Thyroid gland (tissue), 4 donors: ENCODE results near the gene MASP1. TPM values are rescaled to one million over a fixed set of nuclear protein-coding genes. Genes with fewer than 3 reads are reported as not detected.

Source experiments
- DNase-seq, 2 donors: peaks; one replicate each; pipeline ENCODE4 v3.0.0-alpha.2; 2019
- H3K27ac ChIP-seq, 3 donors: fragments of 200-600 bp; sonication (generic); 1 replicate in 2 of 3; 2 replicates in 1 of 3; pipeline ENCODE4 v1.5.1; 2016 to 2019; ENCODE audit warnings: mild to moderate bottlenecking in 1 of 3, moderate library complexity in 1 of 3
- H3K27me3 ChIP-seq: fragments of 200-600 bp; sonication (generic); one replicate; pipeline ENCODE4 v1.5.1; 2019
- H3K36me3 ChIP-seq, 2 donors: fragments of 200-600 bp; sonication (generic); one replicate each; pipeline ENCODE4 v1.5.1; 2016 to 2019
- H3K4me1 ChIP-seq, 2 donors: fragments of 200-600 bp; sonication (generic); one replicate each; pipeline ENCODE4 v1.5.1; 2017 to 2019
- H3K4me3 ChIP-seq, 3 donors: fragments of 200-600 bp; sonication (generic); replicated peaks in 1 of 3; 1 replicate in 2 of 3; 2 replicates in 1 of 3; pipeline ENCODE4 v1.5.1; 2016; ENCODE audit warnings: mild to moderate bottlenecking in 1 of 3
- H3K9me3 ChIP-seq: fragments of 200-600 bp; sonication (generic); one replicate; pipeline ENCODE4 v1.5.1; 2017
- CTCF ChIP-seq, 6 experiments: fragments of 200-600 bp in 3 of 6; fragments of 450-650 bp in 3 of 6; sonication (generic) in 3 of 6; IDR thresholded peaks; one replicate each; pipeline ENCODE4 v1.5.1; 2016 to 2019; ENCODE audit warnings: antibody characterized with exemption in 6 of 6, mild to moderate bottlenecking in 2 of 6, inconsistent platforms in 1 of 6, moderate library complexity in 1 of 6
- POLR2A ChIP-seq, 2 donors: fragments of 450-650 bp; IDR thresholded peaks; one replicate each; pipeline ENCODE4 v1.6.1; 2017; ENCODE audit warnings: antibody characterized with exemption in 2 of 2, mild to moderate bottlenecking in 2 of 2, moderate library complexity in 1 of 2
- WGBS, 2 donors: methylation state at CpG; one replicate each; pipeline ENCODE4 v1.1.5; 2017; 5-methylcytosine and 5-hydroxymethylcytosine counted together
- intact Hi-C: fragments of 100-400 bp; cut with DNase I; formaldehyde crosslinking; loops from one replicate; pipeline ENCODE4 v1.15.1; 2023
- total RNA-seq, 4 donors: library from RNA; depleted of rRNA; stranded (reverse); fragments of >200 nt; gene quantifications; one replicate each; pipeline ENCODE4 v1.2.3, GENCODE V29; 2016

The MASP1 gene
- total RNA-seq, 4 donors from 2014 or later: 5.5 to 11.6 (median 7.2) TPM

DNA sequence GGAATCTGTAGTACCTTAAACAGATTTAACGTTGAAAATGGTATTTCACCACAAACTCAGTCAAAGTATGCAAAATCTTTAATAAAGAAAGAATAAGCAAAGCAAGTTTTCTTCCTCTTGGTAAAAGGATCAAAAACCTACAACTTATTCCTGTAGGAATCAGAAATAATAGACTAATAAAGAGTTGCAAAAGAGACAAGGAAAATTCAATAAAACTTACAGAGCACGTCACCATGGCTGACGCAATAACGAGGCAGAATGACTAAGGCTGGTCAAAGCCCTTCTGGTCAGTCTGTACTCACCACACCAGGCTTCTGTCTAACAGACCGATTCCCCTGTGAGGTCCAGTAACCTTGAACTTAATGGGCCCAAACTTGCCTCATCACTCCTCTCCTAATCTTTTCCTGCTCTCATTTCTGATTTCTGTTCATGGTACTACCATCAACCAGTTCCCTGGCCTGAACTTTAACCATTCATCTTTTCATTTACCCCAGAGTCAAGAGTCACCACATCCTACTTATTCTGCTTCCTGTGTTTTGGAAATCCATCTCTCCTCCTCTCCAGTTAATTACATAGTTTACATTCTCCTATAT is 5.0 kb downstream of the MASP1 start:
- H3K27ac ChIP-seq: no peak overlapping the region
- no peak overlapping the region for H3K4me3 ChIP-seq
- 89 to 93% methylated on average over 5 of the region's 5 CpGs for WGBS, 2 donors
- TF ChIP-seq CTCF (IDR thresholded peaks at IDR 0.05) (no peak), POLR2A (IDR thresholded peaks at IDR 0.05) (no peak)
- no peaks in the 10 kb centered on the region for H3K36me3 ChIP-seq
- no peak for DNase-seq
- H3K27me3 ChIP-seq: no peaks in the 10 kb centered on the region
- peaks cover 3 to 4% of the 10 kb centered on the region in 2 donors for H3K4me1 ChIP-seq
- H3K9me3 ChIP-seq: no peaks in the 10 kb centered on the region
- intact Hi-C loops: no loop called here

DNA sequence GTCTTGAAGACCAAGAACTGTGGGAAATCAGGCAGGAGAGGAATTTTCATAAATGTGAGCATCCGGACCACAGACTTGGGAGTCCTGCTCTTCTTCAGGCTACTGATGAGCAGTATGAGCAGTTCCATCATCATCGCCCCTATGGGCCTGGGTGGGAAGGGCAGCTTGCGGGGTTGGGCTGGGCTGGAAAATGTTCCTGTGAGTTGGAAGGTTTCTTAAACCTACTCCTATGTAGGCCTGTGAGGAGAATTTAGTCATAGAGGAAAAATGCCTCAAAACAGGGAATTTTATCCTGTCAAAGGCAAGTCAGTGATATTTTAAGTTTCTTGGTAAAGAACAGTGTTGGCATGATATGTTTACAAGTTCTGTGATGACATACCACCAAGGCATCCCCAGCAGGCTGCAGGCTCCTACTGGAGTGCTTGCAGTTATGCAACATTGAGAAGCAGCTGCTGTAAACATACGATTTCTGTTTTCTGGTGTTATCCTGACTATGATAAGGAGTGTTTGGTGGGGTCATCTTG is 10.3 kb downstream of the MASP1 start:
- no peak for DNase-seq
- no peak overlapping the region for H3K27ac ChIP-seq
- intact Hi-C loops: no loop called here
- no peaks in the 10 kb centered on the region for H3K4me1 ChIP-seq
- H3K4me3 ChIP-seq: no peak overlapping the region
- H3K9me3 ChIP-seq: no peaks in the 10 kb centered on the region
- H3K27me3 ChIP-seq: no peaks in the 10 kb centered on the region
- H3K36me3 ChIP-seq: no peaks in the 10 kb centered on the region
- no peak for TF ChIP-seq CTCF (IDR thresholded peaks at IDR 0.05)
- no peak for TF ChIP-seq POLR2A (IDR thresholded peaks at IDR 0.05)
- WGBS, 2 donors: 61 to 70% methylated on average over 4 of the region's 4 CpGs

DNA sequence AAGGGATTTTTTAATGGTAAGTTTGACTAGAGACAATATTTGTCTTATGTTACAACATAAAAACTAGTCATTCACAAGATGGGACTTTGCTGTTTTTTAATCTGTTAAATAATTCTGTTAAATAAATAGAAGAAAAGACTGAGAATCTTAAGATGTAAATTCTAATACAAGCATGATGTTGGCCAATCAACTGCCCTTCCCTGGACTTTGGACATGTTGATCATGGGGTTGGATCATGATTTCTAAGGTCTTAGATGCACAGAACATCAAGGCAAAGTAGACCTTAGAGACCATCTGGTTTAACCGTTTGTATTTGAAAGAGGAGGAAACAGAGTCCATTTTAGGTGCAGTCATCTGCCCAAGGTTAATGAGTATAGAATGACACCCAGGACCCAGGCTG is 10.9 kb downstream of the MASP1 start:
- H3K9me3 ChIP-seq: no peaks in the 10 kb centered on the region
- no peaks in the 10 kb centered on the region for H3K4me1 ChIP-seq
- intact Hi-C loops: no loop called here
- TF ChIP-seq POLR2A (IDR thresholded peaks at IDR 0.05) (no peak), CTCF (IDR thresholded peaks at IDR 0.05) (no peak)
- no peaks in the 10 kb centered on the region for H3K36me3 ChIP-seq
- H3K27ac ChIP-seq: no peak overlapping the region
- no peaks in the 10 kb centered on the region for H3K27me3 ChIP-seq
- 74 to 90% methylated on average over 1 of the region's 1 CpG for WGBS, 2 donors
- no peak overlapping the region for H3K4me3 ChIP-seq
- no peak for DNase-seq

DNA sequence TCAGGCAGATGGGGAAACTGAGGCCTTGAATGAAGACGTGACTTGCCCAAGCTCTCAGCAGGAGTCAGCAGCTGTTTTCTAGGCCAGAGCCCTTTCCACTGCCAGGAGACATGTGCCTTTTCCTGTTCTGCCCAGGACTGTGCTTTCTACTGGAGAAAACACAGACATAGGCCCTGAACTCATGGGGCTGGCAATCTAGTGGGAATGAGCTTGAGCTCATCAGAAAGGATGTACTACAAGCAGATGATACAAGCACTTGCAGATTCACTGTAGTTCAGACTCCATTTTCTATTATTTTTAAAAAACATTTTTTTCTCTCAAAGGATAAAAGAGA is 14.4 kb downstream of the MASP1 start:
- H3K4me3 ChIP-seq: no peak overlapping the region
- no peak for DNase-seq
- TF ChIP-seq POLR2A (IDR thresholded peaks at IDR 0.05): no peak
- TF ChIP-seq CTCF (IDR thresholded peaks at IDR 0.05): no peak
- intact Hi-C loops: no loop called here
- no peak overlapping the region for H3K27ac ChIP-seq
- H3K9me3 ChIP-seq: no peaks in the 10 kb centered on the region
- H3K27me3 ChIP-seq: no peaks in the 10 kb centered on the region
- no peaks in the 10 kb centered on the region for H3K36me3 ChIP-seq
- no peaks in the 10 kb centered on the region for H3K4me1 ChIP-seq
- WGBS, 2 donors: 82 to 83% methylated on average over 1 of the region's 1 CpG

DNA sequence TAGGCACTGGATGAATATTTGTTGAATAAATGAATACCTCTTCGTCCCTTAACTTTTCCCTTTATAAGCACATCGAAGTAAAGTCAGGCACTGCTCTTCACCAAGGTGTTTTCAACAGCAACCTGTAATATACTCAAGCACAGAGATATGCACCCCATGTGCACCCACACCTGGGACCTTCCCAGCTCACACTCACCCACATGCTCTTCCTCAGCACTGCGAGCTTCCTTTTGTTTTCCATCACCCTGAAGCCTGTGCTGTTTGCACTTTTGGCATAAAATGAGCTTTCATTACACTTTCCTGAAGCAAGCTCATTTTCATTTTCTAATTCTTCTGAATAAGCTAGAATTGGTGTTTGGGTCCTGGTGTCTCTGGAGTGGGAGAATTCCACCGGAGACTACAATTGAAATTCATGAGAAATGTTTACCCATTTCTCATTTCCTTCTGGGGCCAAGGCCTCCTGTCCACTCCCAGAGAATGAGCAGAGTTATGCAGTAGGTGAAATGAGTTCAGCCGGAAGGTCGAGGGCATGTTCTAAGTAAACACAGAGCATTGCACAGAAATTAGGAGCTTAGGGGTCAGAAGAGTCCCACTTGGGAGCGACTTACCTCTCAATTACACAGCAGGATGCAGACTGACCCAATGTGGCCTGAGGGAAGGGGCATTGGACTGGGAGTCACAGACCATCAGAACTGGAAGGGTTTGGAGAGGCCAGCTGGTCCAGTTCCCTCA is 15.0 kb downstream of the MASP1 start:
- DNase-seq: no peak
- 70 to 71% methylated on average over 7 of the region's 7 CpGs for WGBS, 2 donors
- H3K9me3 ChIP-seq: no peaks in the 10 kb centered on the region
- H3K4me3 ChIP-seq: no peak overlapping the region
- H3K4me1 ChIP-seq: no peaks in the 10 kb centered on the region
- no peak for TF ChIP-seq POLR2A (IDR thresholded peaks at IDR 0.05)
- TF ChIP-seq CTCF (IDR thresholded peaks at IDR 0.05): no peak
- H3K27me3 ChIP-seq: no peaks in the 10 kb centered on the region
- H3K36me3 ChIP-seq: no peaks in the 10 kb centered on the region
- intact Hi-C loops: no loop called here
- no peak overlapping the region for H3K27ac ChIP-seq
